GM23338 (cell line): ENCODE data around the gene JAM3. TPM values are rescaled to one million over a fixed set of nuclear protein-coding genes. Genes with fewer than 3 reads are reported as not detected.

Experiments
- ATAC-seq: fragments of 200-7000 bp; cut with Tn5 transposase; 3 replicates; pipeline ENCODE4 v1.9.1; 2020
- DNase-seq: peaks from one replicate; pipeline ENCODE4 v3.0.0-alpha.2; 2015; ENCODE audit warnings: low spot score
- H2AFZ ChIP-seq: fragments of 200-600 bp; sonication (generic); 2 replicates; pipeline ENCODE4 v1.8.0; 2016; ENCODE audit warnings: antibody characterized with exemption, mild to moderate bottlenecking, moderate library complexity
- H3F3A ChIP-seq: fragments of 200-600 bp; sonication (generic); replicated peaks from 2 replicates; pipeline ENCODE4 v1.8.0; 2017; ENCODE audit warnings: antibody characterized with exemption, mixed run types, low read depth
- H3K27ac ChIP-seq: fragments of 200-600 bp; sonication (generic); 2 replicates; pipeline ENCODE4 v1.6.1; 2016; ENCODE audit warnings: low read depth
- H3K27me3 ChIP-seq: fragments of 200-600 bp; sonication (generic); 2 replicates; pipeline ENCODE4 v1.8.0; 2016; ENCODE audit warnings: mild to moderate bottlenecking, mixed run types, moderate library complexity; ENCODE audit not compliant: insufficient read depth
- H3K36me3 ChIP-seq: fragments of 200-600 bp; sonication (generic); 2 replicates; pipeline ENCODE4 v1.8.0; 2016; ENCODE audit warnings: mild to moderate bottlenecking; ENCODE audit not compliant: insufficient read depth
- H3K4me1 ChIP-seq: fragments of 200-600 bp; sonication (generic); 2 replicates; pipeline ENCODE4 v1.8.0; 2016; ENCODE audit warnings: mild to moderate bottlenecking, moderate library complexity; ENCODE audit not compliant: insufficient read depth
- H3K4me2 ChIP-seq: fragments of 200-600 bp; sonication (generic); 2 replicates; pipeline ENCODE4 v1.7.1; 2017; ENCODE audit warnings: mixed run types
- H3K4me3 ChIP-seq: fragments of 200-600 bp; sonication (generic); 2 replicates; pipeline ENCODE4 v1.6.1; 2016; ENCODE audit warnings: mixed run types
- H3K79me2 ChIP-seq: fragments of 200-600 bp; sonication (generic); replicated peaks from 2 replicates; pipeline ENCODE4 v1.8.0; 2017; ENCODE audit warnings: mild to moderate bottlenecking; ENCODE audit not compliant: insufficient read depth
- H3K9me2 ChIP-seq: fragments of 200-600 bp; sonication (generic); 2 replicates; pipeline ENCODE4 v1.8.0; 2017; ENCODE audit not compliant: insufficient read depth
- H4K20me1 ChIP-seq: fragments of 200-600 bp; sonication (generic); replicated peaks from 2 replicates; pipeline ENCODE4 v1.8.0; 2017; ENCODE audit warnings: mild to moderate bottlenecking; ENCODE audit not compliant: insufficient read depth
- H3K27ac Mint-ChIP-seq: 2 replicates; pipeline ENCODE4 v1.8.0; 2020; ENCODE audit warnings: inconsistent platforms, mild to moderate bottlenecking, moderate library complexity, mixed read lengths
- H3K27me3 Mint-ChIP-seq: 3 replicates; pipeline ENCODE4 v1.8.0; 2022; ENCODE audit warnings: low read depth, mild to moderate bottlenecking, moderate library complexity, mixed read lengths, inconsistent platforms; ENCODE audit not compliant: insufficient read depth, poor library complexity
- H3K36me3 Mint-ChIP-seq: 3 replicates; pipeline ENCODE4 v1.8.0; 2021; ENCODE audit warnings: low read depth, mild to moderate bottlenecking, inconsistent platforms, moderate library complexity, mixed read lengths
- H3K4me1 Mint-ChIP-seq: 3 replicates; pipeline ENCODE4 v1.8.0; 2020; ENCODE audit warnings: mild to moderate bottlenecking, inconsistent platforms, mixed read lengths
- H3K4me3 Mint-ChIP-seq: 3 replicates; pipeline ENCODE4 v1.8.0; 2021; ENCODE audit warnings: moderate library complexity, mild to moderate bottlenecking, inconsistent platforms, mixed read lengths
- H3K9me3 Mint-ChIP-seq: 3 replicates; pipeline ENCODE4 v1.8.0; 2020; ENCODE audit warnings: moderate library complexity, mild to moderate bottlenecking, inconsistent platforms, mixed read lengths
- EZH2 ChIP-seq: fragments of 200-600 bp; sonication (generic); IDR thresholded peaks from one replicate; pipeline ENCODE4 v1.8.0; 2017; ENCODE audit warnings: antibody characterized with exemption, mild to moderate bottlenecking, low read depth; ENCODE audit not compliant: unreplicated experiment
- JUNB ChIP-seq: IDR thresholded peaks from one replicate; pipeline ENCODE4 v1.6.1; 2016; ENCODE audit warnings: antibody characterized with exemption; ENCODE audit not compliant: unreplicated experiment
- ZNF114 ChIP-seq: fragments of 250-450 bp; sonication (Bioruptor Pico); IDR thresholded peaks from 2 replicates; pipeline ENCODE4 v1.5.0; 2020; ENCODE audit warnings: mild to moderate bottlenecking, moderate library complexity
- ZNF331 ChIP-seq: fragments of 250-450 bp; sonication (Bioruptor Pico); IDR thresholded peaks from 2 replicates; pipeline ENCODE4 v1.5.0; 2020; ENCODE audit warnings: low read depth, mild to moderate bottlenecking, moderate library complexity
- ZNF462 ChIP-seq: fragments of 250-450 bp; sonication (Bioruptor Pico); IDR thresholded peaks from 2 replicates; pipeline ENCODE4 v1.5.0; 2020; ENCODE audit warnings: mild to moderate bottlenecking, moderate library complexity
- polyA plus RNA-seq: library from polyadenylated mRNA; unstranded; fragments of >200 nt; fragmentation: Nextera tagmentation; extraction: Ambion mirVana; gene quantifications from 2 replicates; pipeline ENCODE4 v1.2.1, GENCODE V29; 2016
- total RNA-seq: library from RNA; depleted of rRNA; stranded (reverse); fragments of >200 nt; shearing (Covaris generic); gene quantifications from 2 replicates; pipeline ENCODE4 v1.2.3, GENCODE V29; 2014
- TF ChIP-seq, protein P1 (sequence below), 2 experiments: fragments of 200-600 bp in 1 of 2; sonication (generic) in 1 of 2; conservative IDR thresholded peaks; 2 replicates each; pipeline versions ENCODE4 v1.5.1 to v1.6.1; 2016 to 2017; ENCODE audit warnings: antibody characterized with exemption in 2 of 2, low read depth in 2 of 2, mild to moderate bottlenecking in 2 of 2, moderate library complexity in 1 of 2

Gene JAM3
- total and polyA plus RNA-seq, 2 experiments from 2014 or later, result 14.1 to 41.5 TPM

DNA sequence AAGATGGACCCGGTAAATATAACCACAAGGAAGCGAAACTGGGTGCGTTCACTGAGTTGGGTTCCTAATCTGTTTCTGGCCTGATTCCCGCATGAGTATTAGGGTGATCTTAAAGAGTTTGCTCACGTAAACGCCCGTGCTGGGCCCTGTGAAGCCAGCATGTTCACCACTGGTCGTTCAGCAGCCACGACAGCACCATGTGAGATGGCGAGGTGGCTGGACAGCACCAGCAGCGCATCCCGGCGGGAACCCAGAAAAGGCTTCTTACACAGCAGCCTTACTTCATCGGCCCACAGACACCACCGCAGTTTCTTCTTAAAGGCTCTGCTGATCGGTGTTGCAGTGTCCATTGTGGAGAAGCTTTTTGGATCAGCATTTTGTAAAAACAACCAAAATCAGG, 80.5 kb downstream of the JAM3 start:
- peaks cover 32% of the 10 kb centered on the region; the same call in 2 of the 3 replicates for H3K9me3 Mint-ChIP-seq
- H3K27ac ChIP-seq, result no peak overlapping the region
- H3K4me3 Mint-ChIP-seq, result no peak overlapping the region
- no peaks in the 10 kb centered on the region for H3K4me1 ChIP-seq
- no peaks in the 10 kb centered on the region for H3K79me2 ChIP-seq
- no peak overlapping the region for H3K4me2 ChIP-seq
- no peak overlapping the region for H3K4me3 ChIP-seq
- H2AFZ ChIP-seq, result no peak overlapping the region
- ATAC-seq, result no peak
- peaks cover 19% of the 10 kb centered on the region for H3K27me3 Mint-ChIP-seq
- no peak for DNase-seq
- 0 out of 2 replicates have a peak, but pooled peaks cover 3% of the 10 kb centered on the region for H3F3A ChIP-seq
- H4K20me1 ChIP-seq, result peaks cover 6% of the 10 kb centered on the region
- no peaks in the 10 kb centered on the region for H3K27me3 ChIP-seq
- no peaks in the 10 kb centered on the region for H3K9me2 ChIP-seq
- H3K27ac Mint-ChIP-seq, result no peak overlapping the region
- no peaks in the 10 kb centered on the region for H3K4me1 Mint-ChIP-seq
- peaks cover 82% of the 10 kb centered on the region for H3K36me3 Mint-ChIP-seq
- TF ChIP-seq ZNF114 (CRISPR knock-in tag), result no peak
- TF ChIP-seq JUNB, result no peak
- no peak for TF ChIP-seq ZNF462 (CRISPR knock-in tag)
- TF ChIP-seq, protein P1, sequence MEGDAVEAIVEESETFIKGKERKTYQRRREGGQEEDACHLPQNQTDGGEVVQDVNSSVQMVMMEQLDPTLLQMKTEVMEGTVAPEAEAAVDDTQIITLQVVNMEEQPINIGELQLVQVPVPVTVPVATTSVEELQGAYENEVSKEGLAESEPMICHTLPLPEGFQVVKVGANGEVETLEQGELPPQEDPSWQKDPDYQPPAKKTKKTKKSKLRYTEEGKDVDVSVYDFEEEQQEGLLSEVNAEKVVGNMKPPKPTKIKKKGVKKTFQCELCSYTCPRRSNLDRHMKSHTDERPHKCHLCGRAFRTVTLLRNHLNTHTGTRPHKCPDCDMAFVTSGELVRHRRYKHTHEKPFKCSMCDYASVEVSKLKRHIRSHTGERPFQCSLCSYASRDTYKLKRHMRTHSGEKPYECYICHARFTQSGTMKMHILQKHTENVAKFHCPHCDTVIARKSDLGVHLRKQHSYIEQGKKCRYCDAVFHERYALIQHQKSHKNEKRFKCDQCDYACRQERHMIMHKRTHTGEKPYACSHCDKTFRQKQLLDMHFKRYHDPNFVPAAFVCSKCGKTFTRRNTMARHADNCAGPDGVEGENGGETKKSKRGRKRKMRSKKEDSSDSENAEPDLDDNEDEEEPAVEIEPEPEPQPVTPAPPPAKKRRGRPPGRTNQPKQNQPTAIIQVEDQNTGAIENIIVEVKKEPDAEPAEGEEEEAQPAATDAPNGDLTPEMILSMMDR (conservative IDR thresholded peaks at IDR 0.05; ENCODE audit: low read depth in 2 of 2), result no peak
- no peak for TF ChIP-seq ZNF331 (CRISPR knock-in tag)
- TF ChIP-seq EZH2, result no peak
- H3K36me3 ChIP-seq, result peaks cover 39% of the 10 kb centered on the region
